Frontal cortex (tissue), 4 donors: Measurements from ENCODE around the gene SRRM1. TPM values are rescaled to one million over a fixed set of nuclear protein-coding genes. Genes with fewer than 3 reads are reported as not detected.
"Not testable (repeated sequence)": the region's sequence is repeated elsewhere in the genome, so short reads cannot be mapped to it uniquely, and the experiment has no call there.

ENCODE experiments used
- DNase-seq, 2 donors: peaks; one replicate each; pipeline ENCODE4 v3.0.0; 2012; ENCODE audit warnings: low spot score in 2 of 2
- FAIRE-seq: peaks from 2 replicates; lab custom pipeline; 2012; peaks lifted over from hg19 to GRCh38; lab: Jason Lieb, UNC
- small RNA-seq: library from RNA; depleted of rRNA; stranded (forward); fragments of <200 nt; gene quantifications from one replicate; pipeline ENCODE3, GENCODE V24; 2014
- total RNA-seq: library from RNA; depleted of rRNA; stranded (reverse); fragments of >200 nt; gene quantifications from one replicate; pipeline ENCODE4 v1.2.3, GENCODE V29; 2014
- donor health status: control.
- donor health status: control.
- donor health status: control.

SRRM1 gene
- total RNA-seq, 1 donor from 2014 or later: 34.6 TPM

DNA sequence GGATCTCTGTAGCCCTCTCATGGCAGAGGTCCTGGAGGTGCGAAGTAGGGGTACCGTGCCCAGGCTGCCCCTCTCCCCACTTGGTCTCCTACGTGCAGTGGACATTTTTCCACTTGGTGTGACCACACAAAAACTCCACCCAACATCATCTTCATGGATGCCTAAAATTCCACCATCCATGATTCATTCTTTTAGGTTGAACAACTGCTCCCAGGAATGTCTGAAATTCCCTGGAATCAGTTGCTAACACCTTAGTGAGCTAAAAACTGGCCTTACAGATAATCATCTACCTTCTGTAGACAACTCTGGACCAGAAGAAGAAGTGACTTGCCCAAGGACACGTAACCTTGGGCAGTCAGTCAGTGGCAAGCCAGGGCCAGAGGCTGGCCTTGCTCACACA, 70.1 kb downstream of the SRRM1 start:
- DNase-seq (no peak), FAIRE-seq (no peak)

DNA sequence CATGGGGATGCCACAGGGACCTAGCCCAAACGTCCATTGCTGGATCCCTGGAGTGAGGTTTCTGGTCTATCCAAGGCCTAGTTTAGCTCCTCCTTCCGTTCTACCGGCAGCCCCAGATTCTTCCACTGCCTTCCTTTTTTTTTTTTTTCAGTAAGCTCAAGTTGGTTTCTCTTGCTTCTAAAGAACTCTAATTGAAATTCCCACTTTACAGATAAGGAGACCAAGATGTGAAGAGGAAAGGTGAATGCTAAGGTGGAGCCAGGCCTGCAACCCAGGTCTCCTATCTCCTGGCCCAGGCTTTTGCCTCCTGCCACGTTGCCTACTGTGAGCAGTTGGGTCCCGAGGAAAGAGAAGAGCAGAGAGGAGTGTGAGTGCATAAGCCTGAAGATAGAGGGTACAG, 70.6 kb downstream of the SRRM1 start:
- no peak for DNase-seq
- FAIRE-seq: no peak

DNA sequence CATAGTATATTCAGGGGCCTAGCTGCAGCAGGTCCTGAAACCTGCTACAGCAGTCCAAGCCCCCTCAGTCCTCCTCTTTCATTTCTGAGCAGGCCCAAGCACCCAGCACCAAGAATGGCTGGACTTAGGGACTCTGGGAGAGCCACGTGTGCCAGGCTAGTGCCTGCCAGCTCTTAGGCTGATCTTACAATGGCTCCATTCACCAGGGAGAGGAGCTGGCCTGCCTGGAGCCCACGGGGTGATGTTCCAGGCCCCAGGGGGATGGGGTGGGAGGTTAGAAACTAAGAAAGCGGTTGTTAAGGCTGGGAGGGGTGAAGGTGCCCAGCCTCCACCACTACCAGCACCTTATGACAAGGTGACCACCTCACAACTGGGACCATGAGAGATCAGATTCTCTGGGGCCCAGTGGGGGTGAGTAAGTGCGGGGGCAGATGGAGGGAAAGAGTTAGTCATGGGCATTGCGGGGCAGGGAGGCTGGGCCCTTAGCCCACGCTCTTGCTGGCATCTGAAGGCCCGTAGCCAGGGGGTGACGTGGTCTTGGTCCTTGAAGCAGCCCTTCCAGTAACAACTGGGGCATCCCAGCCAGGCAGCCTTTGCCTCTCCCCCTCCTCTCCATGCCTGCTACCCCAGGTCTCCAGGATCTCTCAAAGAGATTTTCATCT, 71.9 kb downstream of the SRRM1 start:
- DNase-seq (peak; percentile 52 to 67), FAIRE-seq (no peak)

DNA sequence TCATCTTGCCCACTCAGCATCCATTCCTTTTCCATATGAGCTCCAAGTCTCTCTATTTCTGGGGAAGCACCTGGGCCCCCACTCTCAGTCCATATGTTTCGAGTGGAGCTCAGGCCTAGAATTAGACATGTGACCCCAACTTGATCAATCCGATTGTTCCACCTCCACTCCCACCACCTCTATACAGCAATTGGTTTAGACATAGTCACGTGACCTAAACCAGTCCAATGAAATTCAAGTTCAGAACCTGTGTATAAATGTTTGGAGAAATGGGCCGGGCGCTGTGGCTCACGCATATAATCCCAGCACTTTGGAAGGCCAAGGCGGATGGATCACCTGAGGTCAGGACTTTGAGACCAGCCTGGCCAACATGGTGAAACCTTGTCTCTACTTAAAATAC, 72.6 kb downstream of the SRRM1 start:
- DNase-seq (no peak), FAIRE-seq (no peak)

DNA sequence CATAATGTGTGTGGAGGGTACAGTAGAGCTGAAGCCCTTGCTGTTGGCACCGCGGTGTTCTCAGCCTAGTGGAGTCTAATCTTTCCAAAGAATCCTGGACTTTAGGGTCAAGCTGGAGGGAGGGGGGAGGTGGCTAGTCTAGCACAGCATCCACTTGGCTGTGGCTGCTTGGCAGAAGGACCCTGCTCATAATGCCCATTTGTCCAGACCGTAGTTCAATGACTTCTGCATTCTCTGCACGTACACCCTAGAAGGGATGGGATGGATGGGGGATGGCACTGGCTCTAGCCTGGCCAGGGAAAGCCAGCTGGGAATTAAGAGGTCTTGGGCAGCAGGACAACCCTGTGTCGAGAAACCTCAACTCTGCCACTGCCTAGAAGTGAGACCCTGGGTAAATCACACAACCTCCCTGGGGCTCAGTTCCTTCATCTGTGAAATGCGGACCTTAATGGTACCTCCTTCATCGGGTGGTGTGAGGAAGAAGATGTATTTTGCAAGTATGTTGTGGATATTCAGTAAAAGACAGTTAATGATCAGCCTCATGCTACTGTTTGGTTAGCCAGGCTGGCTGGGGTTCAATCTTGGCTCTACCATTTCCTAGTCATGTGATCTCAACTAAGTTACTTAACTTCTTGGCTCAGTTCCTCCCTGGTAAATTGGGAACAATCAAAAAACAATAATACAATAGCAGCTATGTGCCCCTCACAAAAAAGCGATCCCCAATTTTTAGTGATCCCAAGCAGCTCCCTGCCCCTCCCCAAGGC, 75.0 kb downstream of the SRRM1 start:
- FAIRE-seq (no peak), DNase-seq (peak; percentile 47 to 76)

DNA sequence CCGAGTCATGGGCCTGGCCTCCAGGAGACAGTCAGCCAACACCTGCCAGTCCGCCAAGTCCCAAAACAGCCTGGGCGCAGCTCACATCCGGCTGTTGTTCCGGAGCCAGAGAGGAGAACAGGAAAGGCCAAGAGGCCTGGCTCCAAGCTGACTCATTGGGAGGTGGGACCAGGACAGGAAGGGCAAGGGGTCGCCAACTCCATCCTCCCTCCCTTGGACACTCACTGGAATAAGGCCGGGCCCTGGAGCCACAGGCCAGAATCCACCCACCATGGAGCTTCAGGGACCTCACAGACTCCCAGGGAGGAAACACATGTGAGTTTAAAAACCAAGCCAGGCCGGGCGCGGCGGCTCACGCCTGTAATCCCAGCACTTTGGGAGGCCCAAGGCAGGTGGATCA, 77.0 kb downstream of the SRRM1 start:
- no peak for FAIRE-seq
- DNase-seq: peak in 1 of 2 donors; percentile 46

DNA sequence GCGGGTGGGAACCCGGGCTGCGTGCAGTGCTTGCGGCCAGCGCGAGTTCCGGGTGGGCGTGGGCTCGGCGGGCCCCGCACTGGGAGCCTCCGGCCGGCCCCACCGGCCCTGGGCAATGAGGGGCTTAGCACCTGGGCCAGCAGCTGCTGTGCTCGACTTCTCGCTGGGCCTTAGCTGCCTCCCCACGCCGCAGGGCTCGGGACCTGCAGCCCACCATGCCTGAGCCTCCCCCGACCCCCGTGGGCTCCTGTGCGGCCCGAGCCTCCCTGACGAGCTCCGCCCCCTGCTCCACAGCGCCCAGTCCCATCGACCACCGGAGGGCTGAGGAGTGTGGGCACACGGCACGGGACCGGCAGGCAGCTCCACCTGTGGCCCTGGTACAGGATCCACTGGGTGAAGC, 78.4 kb downstream of the SRRM1 start:
- DNase-seq (no peak), FAIRE-seq (no peak)

DNA sequence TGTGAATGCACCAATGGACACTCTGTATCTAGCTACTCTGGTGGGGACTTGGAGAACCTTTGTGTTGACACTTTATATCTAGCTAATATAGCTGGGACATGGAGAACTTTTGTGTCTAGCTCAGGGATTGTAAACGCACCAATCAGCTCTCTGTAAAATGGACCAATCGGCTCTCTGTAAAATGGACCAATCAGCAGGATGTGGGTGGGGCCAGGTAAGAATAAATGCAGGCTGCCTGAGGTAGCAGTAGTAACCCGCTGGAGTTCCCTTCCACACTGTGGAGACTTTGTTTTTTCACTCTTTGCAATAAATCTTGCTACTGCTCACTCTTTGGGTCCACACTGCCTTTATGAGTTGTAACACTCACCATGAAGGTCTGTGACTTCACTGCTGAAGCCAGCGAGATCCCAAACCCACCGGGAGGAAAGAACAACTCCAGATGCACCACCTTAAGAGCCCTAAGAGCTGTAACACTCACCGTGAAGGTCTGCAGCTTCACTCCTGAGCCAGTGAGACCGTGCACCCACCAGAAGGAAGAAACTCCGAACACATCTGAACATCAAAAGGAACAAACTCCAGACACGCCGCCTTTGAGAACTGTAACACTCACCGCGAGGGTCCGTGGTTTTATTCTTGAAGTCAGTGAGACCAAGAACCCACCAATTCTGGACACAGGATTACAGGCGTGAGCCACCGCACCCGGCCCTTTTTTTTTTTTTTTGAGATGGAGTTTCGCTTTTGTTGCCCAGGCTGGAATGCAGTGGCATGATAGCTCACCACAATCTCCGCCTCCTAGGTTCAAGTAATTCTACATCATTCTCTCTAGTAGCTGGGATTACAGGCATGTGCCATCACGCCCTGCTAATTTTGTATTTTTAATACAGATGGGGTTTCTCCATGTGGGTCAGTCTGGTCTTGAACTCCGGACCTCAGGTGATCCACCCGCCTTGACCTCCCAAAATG, 79.3 kb downstream of the SRRM1 start:
- not testable (repeated sequence) for FAIRE-seq, DNase-seq

Small RNA genes within 50 kb of the gene (small RNA-seq; reads per million reads assigned to genes)
- not detected for gene RF00019

Other genes starting within 250 kb of the SRRM1 start
- 2.9 TPM for gene STPG1, start 229.5 kb upstream of the SRRM1 start, total RNA-seq
- gene NIPAL3, start 227.5 kb upstream of the SRRM1 start, total RNA-seq: 13.5 TPM
- gene RCAN3, start 140.5 kb upstream of the SRRM1 start, total RNA-seq: 16.3 TPM
- gene NCMAP, start 87.2 kb upstream of the SRRM1 start, total RNA-seq: under 0.01 TPM
- 106 TPM for gene CLIC4, start 102.1 kb downstream of the SRRM1 start, total RNA-seq